K562 (cell line): ENCODE measurements around the gene USP35. TPM values are rescaled to one million over a fixed set of nuclear protein-coding genes. Genes with fewer than 3 reads are reported as not detected.

Experiments used
- ATAC-seq: fragments of 200-7000 bp; cut with Tn5 transposase; 3 replicates; pipeline ENCODE4 v1.9.1; 2020; ENCODE audit warnings: moderate library complexity
- BruUV-seq: library from RNA; stranded (reverse); fragments of 400-500 nt; replicated peaks from 2 replicates; lab custom pipeline; 2021; lab: Mats Ljungman, UMichigan
- CTCF ChIA-PET: fragments of 300-600 bp; formaldehyde crosslinking; extraction: SDS; loops from one replicate; lab custom pipeline; 2021; ENCODE audit warnings: low intra/inter-chr PET ratio; lab: Yijun Ruan, JAX
- POLR2A ChIA-PET: fragments of 300-600, 350-650 bp; sonication (Branson Sonifier 250); formaldehyde crosslinking; extraction: SDS; loops from one replicate; lab custom pipeline; 2021; ENCODE audit warnings: antibody characterized with exemption, inconsistent platforms; lab: Yijun Ruan, JAX
- DNase-seq, 4 experiments: peaks; one replicate each; pipeline versions ENCODE4 v3.0.0 to v3.0.0-alpha.2; 2011 to 2018; ENCODE audit warnings: low spot score in 3 of 4, mixed read lengths in 3 of 4; ENCODE audit errors: extremely low read depth in 1 of 4
- FAIRE-seq: peaks from 2 replicates; lab custom pipeline; 2011; peaks lifted over from hg19 to GRCh38; lab: Jason Lieb, UNC
- H2AFZ ChIP-seq: 2 replicates; pipeline ENCODE4 v1.6.0; 2011; ENCODE audit warnings: low read depth, low read length, control low read depth, inconsistent platforms
- H3K27ac ChIP-seq: fragments of 200-600 bp; 3 replicates; pipeline ENCODE4 v1.8.0; 2011; ENCODE audit warnings: low read depth, mild to moderate bottlenecking, control low read depth, inconsistent platforms, low read length, moderate library complexity, mixed read lengths; ENCODE audit errors: extremely low read depth
- H3K27me3 ChIP-seq, 2 experiments: fragments of 300-600 bp in 1 of 2; 2 replicates in 1 of 2; 3 replicates in 1 of 2; pipeline versions ENCODE4 v1.6.0 to v1.8.0; 2011; ENCODE audit warnings: inconsistent platforms in 2 of 2, low read length in 2 of 2, mild to moderate bottlenecking in 1 of 2, mixed read lengths in 1 of 2, moderate library complexity in 1 of 2; ENCODE audit not compliant: control insufficient read depth in 2 of 2, insufficient read depth in 2 of 2
- H3K36me3 ChIP-seq: fragments of 300-600 bp; 3 replicates; pipeline ENCODE4 v1.8.0; 2011; ENCODE audit warnings: mild to moderate bottlenecking, low read length, inconsistent platforms; ENCODE audit not compliant: control insufficient read depth, insufficient read depth
- H3K4me1 ChIP-seq, 2 experiments: fragments of 200-600 bp in 1 of 2; replicated peaks in 1 of 2; 2 replicates in 1 of 2; 3 replicates in 1 of 2; pipeline versions ENCODE4 v1.5.1 to v1.8.0; 2011; ENCODE audit warnings: inconsistent platforms in 2 of 2, low read length in 2 of 2, mild to moderate bottlenecking in 1 of 2, mixed read lengths in 1 of 2, moderate library complexity in 1 of 2; ENCODE audit not compliant: control insufficient read depth in 2 of 2, insufficient read depth in 2 of 2
- H3K4me2 ChIP-seq: 2 replicates; pipeline ENCODE4 v1.6.1; 2011; ENCODE audit warnings: low read length, control low read depth, inconsistent platforms, mixed read lengths; ENCODE audit not compliant: insufficient read depth
- H3K4me3 ChIP-seq: fragments of 200-600 bp; sonication (generic), shearing (Covaris generic); 2 replicates; pipeline ENCODE4 v1.5.1; 2016; ENCODE audit warnings: control low read depth, inconsistent platforms
- H3K79me2 ChIP-seq: fragments of 200-600 bp; 3 replicates; pipeline ENCODE4 v1.8.0; 2011; ENCODE audit warnings: low read length, inconsistent platforms; ENCODE audit not compliant: control insufficient read depth, insufficient read depth
- H3K9ac ChIP-seq, 2 experiments: 2 replicates each; pipeline versions ENCODE4 v1.6.0 to v1.6.1; 2011; ENCODE audit warnings: low read depth in 2 of 2, low read length in 2 of 2, control low read depth in 1 of 2, inconsistent platforms in 1 of 2, mild to moderate bottlenecking in 1 of 2, mixed read lengths in 1 of 2; ENCODE audit not compliant: insufficient read depth in 1 of 2
- H3K9me1 ChIP-seq: one replicate; pipeline ENCODE4 v1.6.0; 2011; ENCODE audit warnings: inconsistent platforms, mild to moderate bottlenecking, low read length, moderate library complexity; ENCODE audit not compliant: control insufficient read depth, insufficient read depth
- H3K9me3 ChIP-seq: replicated peaks from 2 replicates; pipeline ENCODE4 v1.5.1; 2011; ENCODE audit warnings: low read depth, low read length, inconsistent platforms; ENCODE audit not compliant: control insufficient read depth, insufficient read depth
- H4K20me1 ChIP-seq: replicated peaks from 2 replicates; pipeline ENCODE4 v1.6.1; 2011; ENCODE audit warnings: low read length, inconsistent platforms, mixed read lengths; ENCODE audit not compliant: control insufficient read depth, insufficient read depth
- DIDO1 ChIP-seq: fragments of 450-650 bp; IDR thresholded peaks from 2 replicates; pipeline ENCODE4 v1.6.1; 2016; ENCODE audit warnings: low read depth, missing biosample characterization, missing genetic modification characterization
- GATAD2A ChIP-seq: fragments of 450-650 bp; IDR thresholded peaks from 2 replicates; pipeline ENCODE4 v1.6.1; 2017
- KDM1A ChIP-seq, 2 experiments: fragments of 450-650 bp; IDR thresholded peaks; 2 replicates each; pipeline ENCODE4 v1.6.1; 2016; ENCODE audit warnings: mild to moderate bottlenecking in 2 of 2
- KLF6 ChIP-seq: fragments of 250-450 bp; sonication (Bioruptor Pico); IDR thresholded peaks from 2 replicates; pipeline ENCODE4 v1.4.0; 2020; ENCODE audit warnings: mild to moderate bottlenecking, moderate library complexity, borderline replicate concordance
- MEF2A ChIP-seq: IDR thresholded peaks from 2 replicates; pipeline ENCODE4 v1.6.1; 2011; ENCODE audit warnings: low read depth, mild to moderate bottlenecking, low read length, moderate library complexity; ENCODE audit not compliant: control insufficient read depth
- NBN ChIP-seq: fragments of 450-650 bp; IDR thresholded peaks from 2 replicates; pipeline ENCODE4 v1.6.1; 2016; ENCODE audit warnings: low read depth, mild to moderate bottlenecking
- NCOA2 ChIP-seq, 2 experiments: fragments of 450-650 bp; IDR thresholded peaks; 2 replicates each; pipeline ENCODE4 v1.6.1; 2018; ENCODE audit warnings: mild to moderate bottlenecking in 2 of 2, moderate library complexity in 1 of 2; ENCODE audit not compliant: partially characterized antibody in 2 of 2
- PHF21A ChIP-seq: fragments of 450-650 bp; IDR thresholded peaks from 2 replicates; pipeline ENCODE4 v1.6.1; 2017; ENCODE audit warnings: low read depth, borderline replicate concordance
- RBM39 ChIP-seq: fragments of 200-400 bp; formaldehyde crosslinking; optimal IDR thresholded peaks from 2 replicates; pipeline ENCODE3; 2018; ENCODE audit warnings: low read depth, low read length
- SP2 ChIP-seq: IDR thresholded peaks from 2 replicates; pipeline ENCODE4 v1.6.1; 2011; ENCODE audit warnings: mild to moderate bottlenecking, low read depth, low read length, moderate library complexity; ENCODE audit not compliant: poor library complexity, severe bottlenecking; ENCODE audit errors: extremely low read depth
- TCF7L2 ChIP-seq: fragments of 150-350 bp; IDR thresholded peaks from 2 replicates; pipeline ENCODE4 v1.6.1; 2016; ENCODE audit warnings: low read depth, mild to moderate bottlenecking, low read length, moderate library complexity
- ZBTB33 ChIP-seq: sonication (generic); formaldehyde crosslinking; IDR thresholded peaks from 2 replicates; pipeline ENCODE4 v1.8.1; 2023; ENCODE audit warnings: mild to moderate bottlenecking, missing genetic modification reagents
- ZNF57 ChIP-seq: fragments of 450-650 bp; formaldehyde crosslinking; IDR thresholded peaks from 2 replicates; pipeline ENCODE4 v1.4.0; 2020; ENCODE audit warnings: mild to moderate bottlenecking, moderate library complexity
- WGBS: fragments of 100-300 bp; shearing (Covaris generic); methylation state at CpG from one replicate; pipeline ENCODE4 v1.1.6; 2016; ENCODE audit warnings: low coverage, mixed read lengths; ENCODE audit not compliant: insufficient coverage; ENCODE audit errors: missing lambda C conversion rate; 5-methylcytosine and 5-hydroxymethylcytosine counted together
- in situ Hi-C: fragments of 300-500 bp; cut with MboI; formaldehyde crosslinking; loops from 4 replicates; pipeline ENCODE4 v1.15.0; 2018; ENCODE audit warnings: inconsistent platforms, mixed read lengths
- intact Hi-C: fragments of 100-400 bp; cut with micrococcal nuclease; formaldehyde crosslinking; loops from 2 replicates; pipeline ENCODE4 v1.14.2; 2022
- polyA plus RNA-seq, 8 experiments: library from polyadenylated mRNA; depleted of rRNA in 4 of 8; stranded (reverse) in 5 of 8; unstranded in 3 of 8; fragments of >200 nt; fragmentation: Nextera tagmentation in 2 of 8; fragmentation: Illumina TruSeq in 1 of 8; extraction: Ambion mirVana in 2 of 8; extraction: Trizol in 1 of 8; gene quantifications; 2 replicates each; pipeline versions ENCODE4 v1.2.1 to v1.2.3, GENCODE V29; 2011 to 2014; ENCODE audit warnings: inconsistent platforms in 1 of 8, missing spikeins in 1 of 8
- total RNA-seq, 7 experiments: library from RNA; depleted of rRNA in 6 of 7; stranded (reverse); fragments of >200 nt in 6 of 7; fragmentation: Illumina TruSeq in 2 of 7; extraction: Trizol in 2 of 7; gene quantifications; 2 replicates each; pipeline versions ENCODE4 v1.2.1 to v1.2.3, GENCODE V29; 2011 to 2021; ENCODE audit warnings: low replicate concordance in 1 of 7
- TF ChIP-seq, protein P1 (sequence below): fragments of 450-650 bp; formaldehyde crosslinking; IDR thresholded peaks from 2 replicates; pipeline ENCODE4 v1.4.0; 2020; ENCODE audit warnings: mild to moderate bottlenecking, moderate library complexity

The USP35 gene
- total and polyA plus RNA-seq, 9 of the 15 experiments (the other 6 are each of a cell fraction or from before 2014, with no cell fraction given), result 0.01 to 4.8 (median 3.6) TPM

GRCh38 chr11:78237293-78238046 is 48.8 kb downstream of the USP35 start (continued):
- no peak for TF ChIP-seq MEF2A
- 0 out of 4 replicates have a peak, but pooled peaks have one; percentile 11 to 26 for TF ChIP-seq KDM1A (IDR thresholded peaks at IDR 0.05)
- TF ChIP-seq, protein P1, sequence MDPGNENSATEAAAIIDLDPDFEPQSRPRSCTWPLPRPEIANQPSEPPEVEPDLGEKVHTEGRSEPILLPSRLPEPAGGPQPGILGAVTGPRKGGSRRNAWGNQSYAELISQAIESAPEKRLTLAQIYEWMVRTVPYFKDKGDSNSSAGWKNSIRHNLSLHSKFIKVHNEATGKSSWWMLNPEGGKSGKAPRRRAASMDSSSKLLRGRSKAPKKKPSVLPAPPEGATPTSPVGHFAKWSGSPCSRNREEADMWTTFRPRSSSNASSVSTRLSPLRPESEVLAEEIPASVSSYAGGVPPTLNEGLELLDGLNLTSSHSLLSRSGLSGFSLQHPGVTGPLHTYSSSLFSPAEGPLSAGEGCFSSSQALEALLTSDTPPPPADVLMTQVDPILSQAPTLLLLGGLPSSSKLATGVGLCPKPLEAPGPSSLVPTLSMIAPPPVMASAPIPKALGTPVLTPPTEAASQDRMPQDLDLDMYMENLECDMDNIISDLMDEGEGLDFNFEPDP, result no peak

DNA sequence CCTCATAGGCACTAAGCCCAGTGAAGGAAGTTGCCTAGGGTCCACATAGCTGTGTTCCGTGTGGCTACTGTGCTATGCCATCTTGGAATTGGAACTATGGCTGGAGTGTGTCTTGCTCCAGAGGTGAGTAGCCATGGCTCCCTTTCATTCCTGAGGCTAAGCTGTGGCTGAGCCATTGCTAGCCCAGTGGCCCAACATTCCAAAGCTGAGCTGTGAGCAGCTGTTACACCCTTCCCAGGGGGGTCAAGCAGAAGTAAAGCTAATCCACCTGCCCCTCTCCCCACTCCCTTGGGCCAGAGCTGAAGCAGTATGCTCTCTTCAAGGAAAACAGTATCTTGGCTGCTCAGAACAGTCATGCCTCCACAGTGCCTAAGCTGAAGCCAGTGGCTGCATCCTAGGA is 51.1 kb downstream of the USP35 start:
- Histone ChIP-seq H3K9me3 (peaks cover 9% of the 10 kb centered on the region), H3K9ac (no peak overlapping the region), H3K27me3 (no peaks in the 10 kb centered on the region), H3K36me3 (peaks cover 15% of the 10 kb centered on the region; the same call in 2 of the 3 replicates), H2AFZ (no peak overlapping the region), H3K79me2 (no peaks in the 10 kb centered on the region), H3K9me1 (no peaks in the 10 kb centered on the region), H3K4me1 (peaks cover 0 to 3% of the 10 kb centered on the region in 2 experiments; a peak in 1 of 5 replicates), H3K27ac (no peak overlapping the region), H4K20me1 (no peaks in the 10 kb centered on the region), H3K4me2 (no peak overlapping the region), H3K4me3 (no peak overlapping the region)
- POLR2A ChIA-PET, result interaction anchor here (0.5 to 1.0 kb wide), 5 partner anchors 11 to 347 kb away, joined by 3 to 6 read pairs (median 3); no protein-coding TSS in a partner anchor
- DNase-seq (no peak), FAIRE-seq (no peak), ATAC-seq (no peak; the same call in 2 of the 3 replicates)
- 85% methylated on average over 1 of the region's 1 CpG for WGBS
- in situ Hi-C loops (no loop called here), intact Hi-C loops (no loop called here)
- CTCF ChIA-PET, result no interaction called here
- BruUV-seq, result no TSS peak
- TF ChIP-seq NCOA2 (IDR thresholded peaks at IDR 0.05; ENCODE audit: partially characterized antibody in 2 of 2), result no peak
- TF ChIP-seq DIDO1, result no peak
- no peak for TF ChIP-seq TCF7L2
- TF ChIP-seq NBN, result no peak
- TF ChIP-seq ZNF57 (CRISPR knock-in tag), result no peak
- TF ChIP-seq ZBTB33 (CRISPR knock-in tag), result no peak
- TF ChIP-seq RBM39, result no peak
- TF ChIP-seq KLF6 (CRISPR knock-in tag), result no peak
- TF ChIP-seq GATAD2A, result no peak
- no peak for TF ChIP-seq SP2
- TF ChIP-seq PHF21A, result no peak
